ENCODE data around the gene RBBP8NL.
"Not testable (repeated sequence)": the region's sequence is repeated elsewhere in the genome, so short reads cannot be mapped to it uniquely, and the experiment has no call there.

RBBP8NL gene

GRCh38 chr20:62445553-62446340 is 18.4 kb upstream of the RBBP8NL start:
- no peak for DNase-seq

- no peak for DNase-seq
These were observed 16.9 kb upstream of the RBBP8NL start for GRCh38 chr20:62444286-62444685.

GRCh38 chr20:62441987-62442539 is 14.7 kb upstream of the RBBP8NL start:
- DNase-seq, result no peak

- no peak for DNase-seq
These were observed 11.9 kb upstream of the RBBP8NL start for GRCh38 chr20:62439218-62439617.

GRCh38 chr20:62437927-62438326 is 10.6 kb upstream of the RBBP8NL start:
- DNase-seq, result peak in 7 of 56 donors; percentile 5 to 27 (median 16)

GRCh38 chr20:62437496-62437895 is 10.2 kb upstream of the RBBP8NL start:
- no peak for DNase-seq

GRCh38 chr20:62436692-62437091 is 9.4 kb upstream of the RBBP8NL start:
- DNase-seq, result no peak

- peak in 18 of 56 donors; percentile 2 to 55 (median 15) for DNase-seq
These were observed 6.5 kb upstream of the RBBP8NL start for GRCh38 chr20:62433658-62434497.

- no peak for DNase-seq
These were observed 3.6 kb upstream of the RBBP8NL start for GRCh38 chr20:62430866-62431447.

DNA sequence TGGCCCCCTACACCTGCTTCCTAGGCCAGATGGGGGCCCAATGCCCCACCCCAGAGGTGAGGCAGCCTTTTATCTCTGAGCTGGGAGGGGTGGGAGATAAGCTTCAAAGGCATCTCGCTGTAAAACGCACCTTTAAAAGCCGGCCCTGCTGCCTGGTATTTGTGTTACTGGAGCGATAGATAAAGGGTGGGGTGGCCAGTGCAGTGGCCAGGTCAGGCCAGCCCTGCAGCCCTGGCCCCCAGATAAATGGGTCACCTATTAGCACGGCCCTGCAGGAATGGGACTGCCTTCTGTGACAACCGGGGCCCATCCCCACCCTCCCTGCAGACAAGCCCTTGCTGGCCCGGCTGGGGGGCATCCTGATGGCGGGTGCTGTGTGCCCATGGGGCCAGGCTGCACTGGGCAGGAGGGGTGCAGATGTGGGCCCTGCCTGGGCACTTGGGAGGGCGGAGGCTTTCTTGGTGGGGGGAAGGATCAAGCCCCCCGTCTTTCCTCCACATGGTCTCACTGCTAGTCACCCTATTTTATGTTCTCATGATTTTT is 3.0 kb upstream of the RBBP8NL start:
- no peak for DNase-seq

GRCh38 chr20:62429455-62430310 is 2.3 kb upstream of the RBBP8NL start:
- DNase-seq, result no peak

- no peak for DNase-seq
These were observed 1.3 kb upstream of the RBBP8NL start for GRCh38 chr20:62428396-62429295.

DNA sequence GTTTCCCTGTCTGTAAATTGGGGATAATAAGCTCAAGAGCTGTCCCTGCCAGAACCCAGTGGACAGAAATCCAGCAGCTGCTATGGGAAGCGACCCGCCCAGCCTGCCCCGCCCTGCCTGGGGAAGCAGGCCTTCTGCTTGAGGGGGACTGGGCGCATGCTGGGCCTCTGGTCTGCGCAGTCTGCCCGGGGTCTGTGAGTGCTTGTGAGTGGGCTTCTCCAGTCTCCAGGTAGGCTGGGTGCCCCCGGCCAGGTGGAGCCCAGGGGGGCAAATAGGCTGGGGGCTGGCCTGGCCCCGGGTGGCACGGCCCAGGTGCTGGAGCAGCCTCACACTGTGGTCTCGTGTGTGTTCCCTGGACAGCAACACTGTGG is 648 bp upstream of the RBBP8NL start:
- no peak for DNase-seq

GRCh38 chr20:62426699-62427131 is 624 bp downstream of the RBBP8NL start:
- DNase-seq, result no peak

DNA sequence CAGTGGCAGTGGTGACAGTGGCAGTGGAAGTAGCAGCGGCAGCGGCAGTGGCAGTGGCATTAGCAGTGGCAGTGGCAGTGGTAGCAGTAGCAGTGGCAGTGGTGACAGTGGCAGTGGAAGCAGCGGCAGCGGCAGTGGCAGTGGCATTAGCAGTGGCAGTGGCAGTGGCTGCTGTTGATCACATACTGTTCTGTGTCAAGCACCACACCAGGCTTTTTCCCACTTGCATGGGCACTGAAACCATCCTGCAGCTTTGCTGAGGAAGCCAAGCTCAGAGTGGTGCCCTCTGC is 1.3 kb downstream of the RBBP8NL start:
- DNase-seq, result not testable (repeated sequence)

DNA sequence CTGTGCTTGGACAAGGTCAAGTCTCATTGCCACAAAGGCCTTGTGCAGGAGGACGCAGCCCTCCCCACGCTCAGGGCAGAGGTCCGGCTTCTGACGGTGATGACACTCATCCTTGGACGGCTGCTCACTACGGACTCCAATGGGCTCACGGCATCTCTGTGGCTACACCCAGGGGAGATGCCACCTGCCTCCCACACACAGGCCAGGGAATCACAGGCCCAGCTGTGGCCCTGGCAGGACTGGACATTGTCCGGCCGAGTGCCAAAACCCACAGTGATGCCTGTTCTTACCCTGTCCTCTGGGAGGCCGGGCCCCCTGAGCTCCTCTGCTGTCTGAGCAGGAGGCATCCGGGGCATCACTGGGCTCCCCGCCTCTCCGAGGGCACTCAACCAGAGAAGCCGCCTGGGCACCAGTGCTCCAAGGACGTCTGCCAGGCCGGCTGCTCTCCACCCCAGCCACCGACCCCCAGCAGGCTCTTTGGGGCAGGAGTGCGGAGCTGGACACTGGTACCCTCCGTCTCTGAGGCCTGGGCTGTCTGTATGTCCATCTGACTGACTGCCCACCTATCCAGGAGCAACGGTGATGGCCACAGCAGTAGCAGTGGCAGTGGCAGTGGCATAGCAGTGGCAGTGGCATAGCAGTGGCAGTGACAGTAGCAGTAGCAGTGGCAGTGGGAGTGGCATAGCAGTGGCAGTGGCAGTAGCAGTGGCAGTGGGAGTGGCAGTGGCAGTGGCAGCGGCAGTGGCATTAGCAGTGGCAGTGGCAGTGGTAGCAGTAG is 1.9 kb downstream of the RBBP8NL start:
- no peak for DNase-seq

- no peak for DNase-seq
These were observed 2.9 kb downstream of the RBBP8NL start for GRCh38 chr20:62424249-62425107.

GRCh38 chr20:62423326-62423706 is 4.0 kb downstream of the RBBP8NL start:
- DNase-seq, result no peak
